Ovary (tissue), 3 donors: ENCODE results near the gene DENND1B.

ENCODE experiments used
- POLR2A ChIP-seq: fragments of 450-650 bp; IDR thresholded peaks from one replicate; pipeline ENCODE4 v1.6.1; 2017; ENCODE audit warnings: antibody characterized with exemption, mild to moderate bottlenecking, moderate library complexity
- TF ChIP-seq, protein P1 (sequence below), 3 donors: fragments of 450-650 bp in 2 of 3; fragments of 200-600 bp in 1 of 3; IDR thresholded peaks; one replicate each; pipeline versions ENCODE4 v1.5.1 to v1.8.0; 2016 to 2022; ENCODE audit warnings: antibody characterized with exemption in 3 of 3, mild to moderate bottlenecking in 1 of 3
- donor health status: DM: no; HTN: no; CAD: no.

DNA sequence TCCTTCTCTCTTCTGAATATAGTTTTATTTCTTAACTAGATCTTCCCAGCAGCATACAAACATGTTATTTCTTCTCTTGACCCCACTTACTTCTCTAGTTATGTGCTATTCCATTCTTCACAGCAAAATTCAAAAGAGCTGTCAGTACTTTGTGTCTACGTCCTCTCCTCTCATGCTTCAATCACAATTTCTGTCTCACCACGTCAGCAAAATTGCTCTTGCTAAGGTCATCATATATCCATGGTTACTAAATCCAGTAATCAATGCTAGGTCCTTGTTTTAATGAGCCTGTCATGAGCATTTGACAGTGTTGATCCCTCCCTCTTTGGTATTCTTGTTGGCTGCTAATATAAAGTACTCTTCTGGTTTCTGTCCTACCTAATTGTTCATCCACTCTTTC, 214.2 kb downstream of the DENND1B start:
- TF ChIP-seq, protein P1, sequence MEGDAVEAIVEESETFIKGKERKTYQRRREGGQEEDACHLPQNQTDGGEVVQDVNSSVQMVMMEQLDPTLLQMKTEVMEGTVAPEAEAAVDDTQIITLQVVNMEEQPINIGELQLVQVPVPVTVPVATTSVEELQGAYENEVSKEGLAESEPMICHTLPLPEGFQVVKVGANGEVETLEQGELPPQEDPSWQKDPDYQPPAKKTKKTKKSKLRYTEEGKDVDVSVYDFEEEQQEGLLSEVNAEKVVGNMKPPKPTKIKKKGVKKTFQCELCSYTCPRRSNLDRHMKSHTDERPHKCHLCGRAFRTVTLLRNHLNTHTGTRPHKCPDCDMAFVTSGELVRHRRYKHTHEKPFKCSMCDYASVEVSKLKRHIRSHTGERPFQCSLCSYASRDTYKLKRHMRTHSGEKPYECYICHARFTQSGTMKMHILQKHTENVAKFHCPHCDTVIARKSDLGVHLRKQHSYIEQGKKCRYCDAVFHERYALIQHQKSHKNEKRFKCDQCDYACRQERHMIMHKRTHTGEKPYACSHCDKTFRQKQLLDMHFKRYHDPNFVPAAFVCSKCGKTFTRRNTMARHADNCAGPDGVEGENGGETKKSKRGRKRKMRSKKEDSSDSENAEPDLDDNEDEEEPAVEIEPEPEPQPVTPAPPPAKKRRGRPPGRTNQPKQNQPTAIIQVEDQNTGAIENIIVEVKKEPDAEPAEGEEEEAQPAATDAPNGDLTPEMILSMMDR (IDR thresholded peaks at IDR 0.05): no peak
- no peak for TF ChIP-seq POLR2A
